H9 (cell line): ENCODE measurements around the gene C3orf20. TPM values are rescaled to one million over a fixed set of nuclear protein-coding genes. Genes with fewer than 3 reads are reported as not detected.

ENCODE experiments used
- DNase-seq: peaks from one replicate; pipeline ENCODE4 v3.0.0-alpha.2; 2017
- H2AFZ ChIP-seq: one replicate; pipeline ENCODE4 v1.6.1; 2013; ENCODE audit warnings: mild to moderate bottlenecking, low read length, control low read depth, moderate library complexity
- H2AK5ac ChIP-seq: 2 replicates; pipeline ENCODE4 v1.6.1; 2013; ENCODE audit warnings: low read length, control low read depth, mixed read lengths; ENCODE audit not compliant: insufficient read length
- H2BK120ac ChIP-seq: one replicate; pipeline ENCODE4 v1.6.1; 2013; ENCODE audit warnings: low read depth, mild to moderate bottlenecking, low read length, control low read depth, inconsistent platforms; ENCODE audit not compliant: poor library complexity, severe bottlenecking
- H2BK12ac ChIP-seq: 2 replicates; pipeline ENCODE4 v1.6.1; 2013; ENCODE audit warnings: low read length, control low read depth, mixed read lengths, low read depth; ENCODE audit not compliant: insufficient read length
- H2BK15ac ChIP-seq: 2 replicates; pipeline ENCODE4 v1.6.1; 2013; ENCODE audit warnings: low read depth, low read length, control low read depth
- H2BK20ac ChIP-seq: one replicate; pipeline ENCODE4 v1.6.1; 2013; ENCODE audit warnings: low read depth, mild to moderate bottlenecking, low read length, control low read depth, inconsistent platforms; ENCODE audit not compliant: poor library complexity, severe bottlenecking
- H2BK5ac ChIP-seq: 2 replicates; pipeline ENCODE4 v1.6.1; 2013; ENCODE audit warnings: low read length, control low read depth, mixed read lengths; ENCODE audit not compliant: insufficient read length
- H3K14ac ChIP-seq: 2 replicates; pipeline ENCODE4 v1.6.1; 2013; ENCODE audit warnings: low read length, control low read depth; ENCODE audit not compliant: insufficient read depth
- H3K18ac ChIP-seq: 2 replicates; pipeline ENCODE4 v1.6.1; 2013; ENCODE audit warnings: low read depth, mild to moderate bottlenecking, mixed read lengths, low read length, control low read depth; ENCODE audit not compliant: insufficient read length
- H3K23ac ChIP-seq: 2 replicates; pipeline ENCODE4 v1.6.1; 2013; ENCODE audit warnings: low read length, control low read depth, mixed read lengths, low read depth; ENCODE audit not compliant: insufficient read length
- H3K23me2 ChIP-seq: 2 replicates; pipeline ENCODE4 v1.6.1; 2013; ENCODE audit warnings: low read depth, mild to moderate bottlenecking, mixed read lengths, low read length, control low read depth; ENCODE audit not compliant: insufficient read length, poor library complexity, severe bottlenecking
- H3K27ac ChIP-seq: 2 replicates; pipeline ENCODE4 v1.5.1; 2013; ENCODE audit warnings: low read length, control low read depth, mixed read lengths, low read depth; ENCODE audit not compliant: insufficient read length
- H3K27me3 ChIP-seq: 2 replicates; pipeline ENCODE4 v1.6.1; 2013; ENCODE audit warnings: low read length, control low read depth, inconsistent platforms; ENCODE audit not compliant: insufficient read depth
- H3K4ac ChIP-seq: 2 replicates; pipeline ENCODE4 v1.6.1; 2013; ENCODE audit warnings: low read depth, mild to moderate bottlenecking, control low read depth, inconsistent platforms, low read length, moderate library complexity
- H3K4me1 ChIP-seq: 2 replicates; pipeline ENCODE4 v1.6.1; 2013; ENCODE audit warnings: low read length, control low read depth, inconsistent platforms; ENCODE audit not compliant: insufficient read depth
- H3K4me2 ChIP-seq: 2 replicates; pipeline ENCODE4 v1.6.1; 2013; ENCODE audit warnings: low read length, control low read depth, mixed read lengths; ENCODE audit not compliant: insufficient read length, insufficient read depth
- H3K56ac ChIP-seq: 2 replicates; pipeline ENCODE4 v1.6.1; 2013; ENCODE audit warnings: low read depth, mild to moderate bottlenecking, mixed read lengths, low read length, control low read depth; ENCODE audit not compliant: insufficient read length
- H3K79me1 ChIP-seq: 2 replicates; pipeline ENCODE4 v1.6.1; 2013; ENCODE audit warnings: low read depth, mild to moderate bottlenecking, moderate library complexity, low read length, control low read depth, inconsistent platforms; ENCODE audit not compliant: insufficient read depth, poor library complexity, severe bottlenecking
- H3K79me2 ChIP-seq: 2 replicates; pipeline ENCODE4 v1.6.1; 2013; ENCODE audit warnings: low read length, control low read depth, inconsistent platforms; ENCODE audit not compliant: insufficient read depth
- H3K9ac ChIP-seq: 2 replicates; pipeline ENCODE4 v1.6.1; 2013; ENCODE audit warnings: low read length, control low read depth, mixed read lengths; ENCODE audit not compliant: insufficient read length; ENCODE audit errors: extremely low read depth
- H3K9me3 ChIP-seq: one replicate; pipeline ENCODE4 v1.6.1; 2013; ENCODE audit warnings: low read depth, low read length, inconsistent platforms; ENCODE audit not compliant: control insufficient read depth
- H3T11ph ChIP-seq: one replicate; pipeline ENCODE4 v1.6.1; 2013; ENCODE audit warnings: mild to moderate bottlenecking, low read length, control low read depth, inconsistent platforms
- H4K20me1 ChIP-seq: one replicate; pipeline ENCODE4 v1.6.1; 2013; ENCODE audit not compliant: control insufficient read depth, insufficient read length, insufficient read depth
- H4K5ac ChIP-seq: 2 replicates; pipeline ENCODE4 v1.6.1; 2013; ENCODE audit warnings: low read depth, mild to moderate bottlenecking, mixed read lengths, low read length, control low read depth; ENCODE audit not compliant: insufficient read length
- H4K8ac ChIP-seq: replicated peaks from 2 replicates; pipeline ENCODE4 v1.6.1; 2013; ENCODE audit warnings: low read length, control low read depth, mixed read lengths, low read depth; ENCODE audit not compliant: insufficient read length
- H4K91ac ChIP-seq: 2 replicates; pipeline ENCODE4 v1.6.1; 2013; ENCODE audit warnings: low read depth, mild to moderate bottlenecking, moderate library complexity, mixed read lengths, low read length, control low read depth; ENCODE audit not compliant: insufficient read length
- H3K27ac Mint-ChIP-seq, 3 experiments: 2 replicates in 2 of 3; 3 replicates in 1 of 3; pipeline ENCODE4 v1.8.0; 2020 to 2021; ENCODE audit warnings: mixed read lengths in 3 of 3, mild to moderate bottlenecking in 1 of 3, moderate library complexity in 1 of 3
- H3K27me3 Mint-ChIP-seq: 2 replicates; pipeline ENCODE4 v1.8.0; 2021; ENCODE audit warnings: low read depth, mild to moderate bottlenecking, moderate library complexity, mixed read lengths
- H3K36me3 Mint-ChIP-seq, 3 experiments: 2 replicates in 2 of 3; 3 replicates in 1 of 3; pipeline ENCODE4 v1.8.0; 2020 to 2021; ENCODE audit warnings: low read depth in 3 of 3, mixed read lengths in 3 of 3; ENCODE audit not compliant: insufficient read depth in 1 of 3
- H3K4me1 Mint-ChIP-seq, 2 experiments: 2 replicates each; pipeline ENCODE4 v1.8.0; 2020; ENCODE audit warnings: mixed read lengths in 2 of 2
- H3K4me3 Mint-ChIP-seq, 2 experiments: 2 replicates in 1 of 2; 3 replicates in 1 of 2; pipeline ENCODE4 v1.8.0; 2020 to 2021; ENCODE audit warnings: mild to moderate bottlenecking in 2 of 2, mixed read lengths in 2 of 2, moderate library complexity in 1 of 2
- H3K9me3 Mint-ChIP-seq, 2 experiments: 2 replicates in 1 of 2; 3 replicates in 1 of 2; pipeline ENCODE4 v1.8.0; 2020; ENCODE audit warnings: mild to moderate bottlenecking in 2 of 2, mixed read lengths in 2 of 2, moderate library complexity in 1 of 2
- WGBS: extraction: QIAGEN DNeasy Blood & Tissue Kit; methylation state at CpG from one replicate; pipeline ENCODE4 v1.1.7; 2013; ENCODE audit warnings: missing lambda C conversion rate, low lambda C conversion rate, mixed read lengths; ENCODE audit not compliant: insufficient read length; ENCODE audit errors: extremely low coverage; 5-methylcytosine and 5-hydroxymethylcytosine counted together
- total RNA-seq: library from RNA; stranded (reverse); gene quantifications from 2 replicates; pipeline ENCODE4 v1.2.1, GENCODE V29; 2021
- TF ChIP-seq, protein P1 (sequence below): fragments of 200-600 bp; sonication (generic); conservative IDR thresholded peaks from 3 replicates; pipeline ENCODE4 v1.8.0; 2021; ENCODE audit warnings: antibody characterized with exemption, mild to moderate bottlenecking

C3orf20 gene
- total RNA-seq, 1 experiment from 2014 or later = not detected

GRCh38 chr3:14658978-14659377 lies 16.0 kb upstream of the C3orf20 start:
- no peak overlapping the region for H3K4ac ChIP-seq
- no peak overlapping the region for H4K91ac ChIP-seq
- H3K18ac ChIP-seq = no peak overlapping the region
- no peaks in the 10 kb centered on the region for H3K27me3 ChIP-seq
- H3T11ph ChIP-seq = no peak overlapping the region
- H3K27ac Mint-ChIP-seq = no peak overlapping the region
- H3K9ac ChIP-seq = no peak overlapping the region
- no peak for DNase-seq
- H3K23me2 ChIP-seq = no peaks in the 10 kb centered on the region
- peaks cover 27 to 84% (median 79%) of the 10 kb centered on the region in 3 experiments; a peak in 6 of 7 replicates for H3K36me3 Mint-ChIP-seq
- H3K27ac ChIP-seq = no peak overlapping the region
- no peak overlapping the region for H2BK120ac ChIP-seq
- H3K14ac ChIP-seq = no peak overlapping the region
- no peak overlapping the region for H4K8ac ChIP-seq
- no peaks in the 10 kb centered on the region for H3K9me3 Mint-ChIP-seq
- no peak overlapping the region for H3K4me3 Mint-ChIP-seq
- no CpG with 5 or more reads among the region's 2 CpGs for WGBS
- H3K23ac ChIP-seq = no peak overlapping the region
- H3K79me2 ChIP-seq = no peaks in the 10 kb centered on the region
- TF ChIP-seq, protein P1, sequence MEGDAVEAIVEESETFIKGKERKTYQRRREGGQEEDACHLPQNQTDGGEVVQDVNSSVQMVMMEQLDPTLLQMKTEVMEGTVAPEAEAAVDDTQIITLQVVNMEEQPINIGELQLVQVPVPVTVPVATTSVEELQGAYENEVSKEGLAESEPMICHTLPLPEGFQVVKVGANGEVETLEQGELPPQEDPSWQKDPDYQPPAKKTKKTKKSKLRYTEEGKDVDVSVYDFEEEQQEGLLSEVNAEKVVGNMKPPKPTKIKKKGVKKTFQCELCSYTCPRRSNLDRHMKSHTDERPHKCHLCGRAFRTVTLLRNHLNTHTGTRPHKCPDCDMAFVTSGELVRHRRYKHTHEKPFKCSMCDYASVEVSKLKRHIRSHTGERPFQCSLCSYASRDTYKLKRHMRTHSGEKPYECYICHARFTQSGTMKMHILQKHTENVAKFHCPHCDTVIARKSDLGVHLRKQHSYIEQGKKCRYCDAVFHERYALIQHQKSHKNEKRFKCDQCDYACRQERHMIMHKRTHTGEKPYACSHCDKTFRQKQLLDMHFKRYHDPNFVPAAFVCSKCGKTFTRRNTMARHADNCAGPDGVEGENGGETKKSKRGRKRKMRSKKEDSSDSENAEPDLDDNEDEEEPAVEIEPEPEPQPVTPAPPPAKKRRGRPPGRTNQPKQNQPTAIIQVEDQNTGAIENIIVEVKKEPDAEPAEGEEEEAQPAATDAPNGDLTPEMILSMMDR = no peak
- H2AK5ac ChIP-seq = no peak overlapping the region
- no peaks in the 10 kb centered on the region for H4K20me1 ChIP-seq
- no peaks in the 10 kb centered on the region for H3K27me3 Mint-ChIP-seq
- no peaks in the 10 kb centered on the region for H3K4me1 ChIP-seq
- H4K5ac ChIP-seq = no peak overlapping the region
- no peaks in the 10 kb centered on the region for H3K9me3 ChIP-seq
- H3K79me1 ChIP-seq = no peaks in the 10 kb centered on the region
- no peak overlapping the region for H2BK12ac ChIP-seq
- no peak overlapping the region for H2BK20ac ChIP-seq
- H3K56ac ChIP-seq = no peak overlapping the region
- H3K4me1 Mint-ChIP-seq = no peaks in the 10 kb centered on the region
- no peak overlapping the region for H3K4me2 ChIP-seq
- H2BK15ac ChIP-seq = no peak overlapping the region
- H2BK5ac ChIP-seq = no peak overlapping the region
- no peak overlapping the region for H2AFZ ChIP-seq
